Right lobe of liver (tissue), 4 donors: Measurements from ENCODE around the gene C6orf47.

Experiments
- POLR2A ChIP-seq: fragments of 450-650 bp; IDR thresholded peaks from one replicate; pipeline ENCODE4 v1.6.1; 2017; ENCODE audit warnings: antibody characterized with exemption, mild to moderate bottlenecking
- TF ChIP-seq, protein P1 (sequence below), 4 donors: fragments of 200-600 bp in 3 of 4; fragments of 450-650 bp in 1 of 4; IDR thresholded peaks; one replicate each; pipeline versions ENCODE4 v1.5.1 to v1.8.0; 2016 to 2022; ENCODE audit warnings: antibody characterized with exemption in 4 of 4, mild to moderate bottlenecking in 2 of 4
- donor health status: DM: no; HTN: no; CAD: no.
- donor health status: DM: no; HTN: no; CAD: no.
- donor health status: DM: no; HTN: yes; CAD: no.

DNA sequence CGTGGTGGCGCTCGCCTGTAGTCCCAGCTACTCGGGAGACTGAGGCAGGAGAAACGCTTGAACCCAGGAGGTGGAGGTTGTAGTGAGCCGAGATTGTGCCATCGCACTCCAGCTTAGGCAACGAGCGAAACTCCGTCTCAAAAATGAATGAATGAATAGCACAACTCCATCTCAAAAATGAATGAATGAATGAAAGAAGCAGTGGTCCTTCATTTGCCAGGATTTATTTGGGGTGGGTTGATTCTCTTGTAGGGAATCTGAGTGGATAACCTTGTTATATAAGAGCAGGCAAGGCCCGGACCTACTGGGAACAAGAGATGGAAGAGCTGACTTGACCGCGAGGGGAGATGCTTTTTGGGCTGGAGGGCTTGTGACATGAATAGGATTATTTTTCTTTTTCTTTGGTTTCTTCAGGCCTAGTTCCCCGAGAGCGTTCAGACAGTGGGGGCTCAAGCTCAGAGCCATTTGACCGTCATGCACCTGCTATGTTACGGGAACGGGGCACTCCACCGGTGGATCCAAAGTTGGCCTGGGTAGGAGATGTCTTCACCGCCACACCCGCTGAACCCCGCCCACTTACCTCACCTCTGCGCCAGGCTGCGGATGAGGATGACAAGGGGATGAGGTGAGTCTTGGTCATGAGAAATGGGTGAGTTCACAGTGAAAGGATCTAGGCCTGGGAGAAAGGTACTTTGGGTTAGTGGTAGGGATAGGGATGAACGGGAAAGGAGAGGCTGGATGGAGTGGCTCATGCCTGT, 30.2 kb downstream of the C6orf47 start:
- TF ChIP-seq POLR2A, result no peak
- TF ChIP-seq, protein P1, sequence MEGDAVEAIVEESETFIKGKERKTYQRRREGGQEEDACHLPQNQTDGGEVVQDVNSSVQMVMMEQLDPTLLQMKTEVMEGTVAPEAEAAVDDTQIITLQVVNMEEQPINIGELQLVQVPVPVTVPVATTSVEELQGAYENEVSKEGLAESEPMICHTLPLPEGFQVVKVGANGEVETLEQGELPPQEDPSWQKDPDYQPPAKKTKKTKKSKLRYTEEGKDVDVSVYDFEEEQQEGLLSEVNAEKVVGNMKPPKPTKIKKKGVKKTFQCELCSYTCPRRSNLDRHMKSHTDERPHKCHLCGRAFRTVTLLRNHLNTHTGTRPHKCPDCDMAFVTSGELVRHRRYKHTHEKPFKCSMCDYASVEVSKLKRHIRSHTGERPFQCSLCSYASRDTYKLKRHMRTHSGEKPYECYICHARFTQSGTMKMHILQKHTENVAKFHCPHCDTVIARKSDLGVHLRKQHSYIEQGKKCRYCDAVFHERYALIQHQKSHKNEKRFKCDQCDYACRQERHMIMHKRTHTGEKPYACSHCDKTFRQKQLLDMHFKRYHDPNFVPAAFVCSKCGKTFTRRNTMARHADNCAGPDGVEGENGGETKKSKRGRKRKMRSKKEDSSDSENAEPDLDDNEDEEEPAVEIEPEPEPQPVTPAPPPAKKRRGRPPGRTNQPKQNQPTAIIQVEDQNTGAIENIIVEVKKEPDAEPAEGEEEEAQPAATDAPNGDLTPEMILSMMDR (IDR thresholded peaks at IDR 0.05), result no peak
